ENCODE data around the gene RASA3. TPM values are rescaled to one million over a fixed set of nuclear protein-coding genes. Genes with fewer than 3 reads are reported as not detected.

The RASA3 gene
- total and polyA plus RNA-seq, 2 donors (not counting 3 experiments of a cell fraction or from before 2014, with no cell fraction given) = 26.5 to 53.8 TPM

DNA sequence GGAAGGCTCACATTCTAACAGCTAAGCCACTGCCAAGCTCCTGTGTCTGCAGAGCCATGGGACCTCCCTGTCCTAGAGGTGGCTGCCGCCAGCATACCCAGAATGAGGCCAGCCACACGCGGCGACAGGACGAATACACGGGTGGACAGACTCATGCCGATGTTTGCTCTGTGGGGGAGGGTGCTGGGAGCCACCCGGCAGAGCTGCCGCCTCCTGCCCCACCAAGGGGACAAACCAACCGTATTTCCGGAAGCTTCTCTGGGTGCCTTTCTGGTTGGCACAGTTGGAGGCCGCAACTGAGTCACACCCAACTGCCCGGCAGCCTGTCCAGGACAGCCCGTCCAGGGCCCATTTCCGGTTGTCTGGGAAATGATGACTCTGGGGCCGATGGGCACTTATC lies 178.9 kb downstream of the RASA3 start:
- TF ChIP-seq JUN (IDR thresholded peaks at IDR 0.05; ENCODE audit: borderline replicate concordance, insufficient read depth, insufficient read length, low read depth) (no peak), POLR2A (IDR thresholded peaks at IDR 0.05; ENCODE audit: low read depth, low read length) (no peak), POLR2AphosphoS5 (IDR thresholded peaks at IDR 0.05; ENCODE audit: insufficient read depth, low read depth, low read length) (no peak), FOS (IDR thresholded peaks at IDR 0.05; ENCODE audit: borderline replicate concordance, insufficient read depth, low read length) (no peak), EZH2 (IDR thresholded peaks at IDR 0.05; ENCODE audit: borderline replicate concordance, low read depth, low read length, severe bottlenecking) (no peak), GATA2 (IDR thresholded peaks at IDR 0.05; ENCODE audit: insufficient read depth, insufficient read length, low read depth, low read length) (no peak), MYC (IDR thresholded peaks at IDR 0.05; ENCODE audit: low read depth, low read length) (no peak)
- TF ChIP-seq, protein P1, sequence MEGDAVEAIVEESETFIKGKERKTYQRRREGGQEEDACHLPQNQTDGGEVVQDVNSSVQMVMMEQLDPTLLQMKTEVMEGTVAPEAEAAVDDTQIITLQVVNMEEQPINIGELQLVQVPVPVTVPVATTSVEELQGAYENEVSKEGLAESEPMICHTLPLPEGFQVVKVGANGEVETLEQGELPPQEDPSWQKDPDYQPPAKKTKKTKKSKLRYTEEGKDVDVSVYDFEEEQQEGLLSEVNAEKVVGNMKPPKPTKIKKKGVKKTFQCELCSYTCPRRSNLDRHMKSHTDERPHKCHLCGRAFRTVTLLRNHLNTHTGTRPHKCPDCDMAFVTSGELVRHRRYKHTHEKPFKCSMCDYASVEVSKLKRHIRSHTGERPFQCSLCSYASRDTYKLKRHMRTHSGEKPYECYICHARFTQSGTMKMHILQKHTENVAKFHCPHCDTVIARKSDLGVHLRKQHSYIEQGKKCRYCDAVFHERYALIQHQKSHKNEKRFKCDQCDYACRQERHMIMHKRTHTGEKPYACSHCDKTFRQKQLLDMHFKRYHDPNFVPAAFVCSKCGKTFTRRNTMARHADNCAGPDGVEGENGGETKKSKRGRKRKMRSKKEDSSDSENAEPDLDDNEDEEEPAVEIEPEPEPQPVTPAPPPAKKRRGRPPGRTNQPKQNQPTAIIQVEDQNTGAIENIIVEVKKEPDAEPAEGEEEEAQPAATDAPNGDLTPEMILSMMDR (IDR thresholded peaks at IDR 0.05; ENCODE audit: extremely low read depth in 1 of 2, insufficient read depth in 1 of 2, low read depth in 1 of 2, low read length in 2 of 2) = no peak
- TF ChIP-seq, protein P2, sequence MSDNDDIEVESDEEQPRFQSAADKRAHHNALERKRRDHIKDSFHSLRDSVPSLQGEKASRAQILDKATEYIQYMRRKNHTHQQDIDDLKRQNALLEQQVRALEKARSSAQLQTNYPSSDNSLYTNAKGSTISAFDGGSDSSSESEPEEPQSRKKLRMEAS (IDR thresholded peaks at IDR 0.05; ENCODE audit: insufficient read depth, insufficient read length) = no peak
- Histone ChIP-seq H3K27ac (ENCODE audit: insufficient read depth, low read depth, low read length) (no peak overlapping the region), H3K27me3 (ENCODE audit: control insufficient read depth in 2 of 2, insufficient read depth in 2 of 2, low read length in 2 of 2) (no peaks in the 10 kb centered on the region), H3K9ac (replicated peaks; ENCODE audit: extremely low read depth, insufficient read depth, low read length) (no peak overlapping the region), H3K9me1 (replicated peaks; ENCODE audit: control insufficient read depth, extremely low read depth, insufficient read depth, low read length) (no peaks in the 10 kb centered on the region), H2AFZ (ENCODE audit: low read depth, low read length) (no peak overlapping the region), H3K4me3 (replicated peaks in 1 of 3; ENCODE audit: insufficient read depth in 1 of 3, low read depth in 1 of 3, low read length in 3 of 3) (no peak overlapping the region), H3K4me1 (ENCODE audit: control insufficient read depth, extremely low read depth, insufficient read depth, low read length) (no peaks in the 10 kb centered on the region), H3K4me2 (ENCODE audit: insufficient read depth, low read length) (no peak overlapping the region), H3K9me3 (replicated peaks; ENCODE audit: control insufficient read depth, insufficient read depth, low read length) (no peaks in the 10 kb centered on the region), H3K79me2 (ENCODE audit: control insufficient read depth, insufficient read depth, low read length) (no peaks in the 10 kb centered on the region), H4K20me1 (replicated peaks; ENCODE audit: control insufficient read depth, extremely low read depth, insufficient read depth, low read length) (no peaks in the 10 kb centered on the region), H3K36me3 (ENCODE audit: control insufficient read depth in 2 of 2, extremely low read depth in 1 of 2, insufficient read depth in 2 of 2, low read length in 2 of 2) (no peaks in the 10 kb centered on the region)
- dilution Hi-C loops (cut with MboI; ENCODE audit: extremely low pct_ligation_motif_present, low sequenced_read_pairs) (no loop called here), intact Hi-C loops (cut with micrococcal nuclease) (no loop called here)
- no peak for DNase-seq (ENCODE audit: low read depth, low spot score)
- no TSS peak for BruUV-seq (replicated peaks)
- no peak for FAIRE-seq
- ChIA-PET CTCF (interaction anchor here (0.7 to 1.8 kb wide), 4 partner anchors 269 to 275 kb away, joined by 3 to 6 read pairs (median 4); no protein-coding TSS in a partner anchor), POLR2A (no interaction called here)

Data from endothelial cell of umbilical vein (primary cell).